Mammary epithelial cell (primary cell): Measurements from ENCODE around the gene IGSF21.

Source experiments
- CTCF ChIP-seq, 2 donors: IDR thresholded peaks in 1 of 2; conservative IDR thresholded peaks in 1 of 2; 2 replicates each; pipeline ENCODE4 v1.5.1; 2011 to 2012; ENCODE audit warnings: inconsistent platforms in 2 of 2, low read length in 2 of 2, mild to moderate bottlenecking in 2 of 2, control low read depth in 1 of 2, low read depth in 1 of 2; ENCODE audit not compliant: insufficient read depth in 1 of 2; ENCODE audit errors: extremely low read depth in 1 of 2
- EZH2 ChIP-seq: IDR thresholded peaks from 2 replicates; pipeline ENCODE4 v1.6.1; 2012; ENCODE audit warnings: low read length, inconsistent platforms, borderline replicate concordance

- TF ChIP-seq CTCF (conservative IDR thresholded peaks at IDR 0.05 in 1 of 2, IDR thresholded peaks at IDR 0.05 in 1 of 2; ENCODE audit: extremely low read depth in 1 of 2, insufficient read depth in 1 of 2, low read depth in 1 of 2, low read length in 2 of 2) = no peak
- no peak for TF ChIP-seq EZH2
Observed at GRCh38 chr1:18419113-18419844, 311.7 kb downstream of the IGSF21 start.
